ENCODE data around the gene RAB27A. TPM values are rescaled to one million over a fixed set of nuclear protein-coding genes. Genes with fewer than 3 reads are reported as not detected.
"Not testable (repeated sequence)": the region's sequence is repeated elsewhere in the genome, so short reads cannot be mapped to it uniquely, and the experiment has no call there.

The RAB27A gene
- total and polyA plus RNA-seq, 10 of the 15 experiments (the other 5 are each of a cell fraction or from before 2014, with no cell fraction given), result 13.3 to 139 (median 35.2) TPM

- WGBS (ENCODE audit: insufficient coverage, insufficient replicate concordance, low lambda C conversion rate, missing lambda C conversion rate), result 94% methylated on average over 9 of the region's 9 CpGs
- H3K27me3 ChIP-seq (replicated peaks in 1 of 2; ENCODE audit: control insufficient read depth in 2 of 2, insufficient read depth in 2 of 2, low read length in 1 of 2); intact Hi-C loops (cut with micrococcal nuclease; ENCODE audit: unreplicated experiment); H3K9ac ChIP-seq (ENCODE audit: control insufficient read depth, insufficient read depth, low read length); H3K4me1 ChIP-seq (ENCODE audit: control insufficient read depth, insufficient read depth, low read length); H3K9me3 ChIP-seq (replicated peaks; ENCODE audit: control insufficient read depth, insufficient read depth, low read length); in situ Hi-C loops (cut with MboI); H3K27ac ChIP-seq (ENCODE audit: control insufficient read depth, insufficient read depth); BruUV-seq (replicated peaks); POLR2A ChIA-PET; H2AFZ ChIP-seq (ENCODE audit: control insufficient read depth, low read depth, low read length); H3K4me3 ChIP-seq; H3K4me2 ChIP-seq (ENCODE audit: control insufficient read depth, insufficient read depth); H4K20me1 ChIP-seq (ENCODE audit: control insufficient read depth, insufficient read depth); H3K36me3 ChIP-seq (ENCODE audit: control insufficient read depth in 2 of 2, insufficient read depth in 2 of 2, low read length in 1 of 2); DNase-seq (ENCODE audit: low read depth, low spot score); H3K79me2 ChIP-seq (ENCODE audit: control insufficient read depth, insufficient read depth, low read length); FAIRE-seq; ATAC-seq: not testable (repeated sequence)
- ChIA-PET RAD21 (ENCODE audit: unreplicated experiment) (interaction anchor here (0.8 kb wide), 1 partner anchor 27 kb away, joined by 3 read pairs; no protein-coding TSS in a partner anchor), SMC1A (ENCODE audit: uncharacterized antibody, unreplicated experiment) (interaction anchor here (0.5 to 3.4 kb wide), 6 partner anchors 15 to 82 kb away, joined by 3 to 14 read pairs (median 5); no protein-coding TSS in a partner anchor), CTCF (interaction anchor here (0.6 to 1.4 kb wide), 2 partner anchors 32 to 43 kb away, joined by 3 to 7 read pairs; no protein-coding TSS in a partner anchor)
Measured at GRCh38 chr15:55249885-55250284, 39.7 kb downstream of the RAB27A start.

DNA sequence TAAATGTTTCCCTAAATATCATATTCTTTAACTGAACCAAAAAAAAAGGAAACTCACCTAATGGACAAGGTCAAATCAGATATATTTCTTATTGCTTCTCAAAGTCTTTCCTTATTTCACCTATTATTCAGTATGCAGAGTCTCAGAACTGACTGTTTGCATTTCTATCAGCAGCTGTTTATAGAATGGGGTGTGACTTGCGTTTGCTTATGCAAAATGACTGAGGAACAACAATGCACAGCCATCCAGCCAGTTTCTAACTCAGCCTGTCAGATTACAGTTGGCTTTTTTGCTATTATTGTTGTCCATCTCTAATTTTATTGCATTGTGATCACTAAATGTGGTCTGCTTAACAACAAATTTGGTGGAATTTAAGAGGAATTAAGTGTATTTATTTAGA is 40.7 kb downstream of the RAB27A start:
- Histone ChIP-seq H3K4me3 (no peak overlapping the region), H3K9ac (ENCODE audit: control insufficient read depth, insufficient read depth, low read length) (no peak overlapping the region), H3K27ac (ENCODE audit: control insufficient read depth, insufficient read depth) (no peak overlapping the region), H3K36me3 (ENCODE audit: control insufficient read depth in 2 of 2, insufficient read depth in 2 of 2, low read length in 1 of 2) (peaks cover 3 to 4% of the 10 kb centered on the region in 2 experiments; a peak in 3 of 4 replicates), H3K79me2 (ENCODE audit: control insufficient read depth, insufficient read depth, low read length) (no peaks in the 10 kb centered on the region), H4K20me1 (ENCODE audit: control insufficient read depth, insufficient read depth) (no peaks in the 10 kb centered on the region), H3K9me3 (replicated peaks; ENCODE audit: control insufficient read depth, insufficient read depth, low read length) (no peaks in the 10 kb centered on the region), H3K4me2 (ENCODE audit: control insufficient read depth, insufficient read depth) (no peak overlapping the region), H3K4me1 (ENCODE audit: control insufficient read depth, insufficient read depth, low read length) (no peaks in the 10 kb centered on the region), H2AFZ (ENCODE audit: control insufficient read depth, low read depth, low read length) (no peak overlapping the region), H3K27me3 (replicated peaks in 1 of 2; ENCODE audit: control insufficient read depth in 2 of 2, insufficient read depth in 2 of 2, low read length in 1 of 2) (no peaks in the 10 kb centered on the region)
- DNase-seq (ENCODE audit: low read depth, low spot score) (no peak), ATAC-seq (no peak), FAIRE-seq (no peak)
- RAD21 ChIA-PET (ENCODE audit: unreplicated experiment), result no interaction called here
- CTCF ChIA-PET, result no interaction called here
- in situ Hi-C loops (cut with MboI), result no loop called here
- intact Hi-C loops (cut with micrococcal nuclease; ENCODE audit: unreplicated experiment), result no loop called here
- 0% methylated on average over 1 of the region's 1 CpG for WGBS (ENCODE audit: insufficient coverage, insufficient replicate concordance, low lambda C conversion rate, missing lambda C conversion rate)
- no TSS peak for BruUV-seq (replicated peaks)
- POLR2A ChIA-PET, result no interaction called here
- SMC1A ChIA-PET (ENCODE audit: uncharacterized antibody, unreplicated experiment), result interaction anchor here (0.7 kb wide), 1 partner anchor 8 kb away, joined by 3 read pairs; no protein-coding TSS in a partner anchor
- TF ChIP-seq E2F4 (IDR thresholded peaks at IDR 0.05; ENCODE audit: low read depth, low read length), result no peak
- TF ChIP-seq, protein P1, sequence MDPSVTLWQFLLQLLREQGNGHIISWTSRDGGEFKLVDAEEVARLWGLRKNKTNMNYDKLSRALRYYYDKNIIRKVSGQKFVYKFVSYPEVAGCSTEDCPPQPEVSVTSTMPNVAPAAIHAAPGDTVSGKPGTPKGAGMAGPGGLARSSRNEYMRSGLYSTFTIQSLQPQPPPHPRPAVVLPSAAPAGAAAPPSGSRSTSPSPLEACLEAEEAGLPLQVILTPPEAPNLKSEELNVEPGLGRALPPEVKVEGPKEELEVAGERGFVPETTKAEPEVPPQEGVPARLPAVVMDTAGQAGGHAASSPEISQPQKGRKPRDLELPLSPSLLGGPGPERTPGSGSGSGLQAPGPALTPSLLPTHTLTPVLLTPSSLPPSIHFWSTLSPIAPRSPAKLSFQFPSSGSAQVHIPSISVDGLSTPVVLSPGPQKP (IDR thresholded peaks at IDR 0.05; ENCODE audit: low read depth, low read length), result no peak
- no peak for TF ChIP-seq PAX5 (IDR thresholded peaks at IDR 0.05; ENCODE audit: borderline replicate concordance, low read depth, low read length)
- no peak for TF ChIP-seq MAX (IDR thresholded peaks at IDR 0.05; ENCODE audit: low read depth, low read length)
- no peak for TF ChIP-seq ZBTB33 (IDR thresholded peaks at IDR 0.05)
- TF ChIP-seq RBBP5 (conservative IDR thresholded peaks at IDR 0.05), result no peak
- TF ChIP-seq SRF (IDR thresholded peaks at IDR 0.05; ENCODE audit: low read depth in 2 of 2, low read length in 2 of 2), result no peak
- TF ChIP-seq ZBTB11 (CRISPR knock-in tag; IDR thresholded peaks at IDR 0.05), result no peak
- TF ChIP-seq SREBF1 (IDR thresholded peaks at IDR 0.05; ENCODE audit: low read length), result no peak
